IMR-90 (cell line): ENCODE results near the gene DNAJC6. TPM values are rescaled to one million over a fixed set of nuclear protein-coding genes. Genes with fewer than 3 reads are reported as not detected.

Experiments used
- ATAC-seq: fragments of 200-7000 bp; cut with Tn5 transposase; 2 replicates; pipeline ENCODE4 v1.9.1; 2020; ENCODE audit warnings: low read depth, mild to moderate bottlenecking, moderate library complexity
- BruUV-seq: library from RNA; stranded (reverse); fragments of 400-500 nt; replicated peaks from 2 replicates; lab custom pipeline; 2021; lab: Mats Ljungman, UMichigan
- CTCF ChIA-PET: fragments of 300-600 bp; formaldehyde crosslinking; extraction: SDS; loops from one replicate; lab custom pipeline; 2021; ENCODE audit warnings: antibody characterized with exemption; lab: Yijun Ruan, JAX
- POLR2A ChIA-PET: fragments of 300-600 bp; sonication (Branson Sonifier 250); formaldehyde crosslinking; loops from one replicate; lab custom pipeline; 2022; ENCODE audit warnings: antibody characterized with exemption; ENCODE audit not compliant: unreplicated experiment; lab: Charles Lee
- DNase-seq: peaks from one replicate; pipeline ENCODE4 v3.0.0; 2013
- H2AFZ ChIP-seq: replicated peaks from 2 replicates; pipeline ENCODE3; 2013; ENCODE audit warnings: low read length, mild to moderate bottlenecking; ENCODE audit not compliant: poor library complexity
- H2AK5ac ChIP-seq: 2 replicates; pipeline ENCODE4 v1.6.1; 2013; ENCODE audit warnings: low read depth, low read length, inconsistent platforms
- H2AK9ac ChIP-seq: replicated peaks from 2 replicates; pipeline ENCODE3; 2013; ENCODE audit warnings: mild to moderate bottlenecking, low read depth, low read length, moderate library complexity; ENCODE audit not compliant: poor library complexity
- H2BK120ac ChIP-seq: 2 replicates; pipeline ENCODE4 v1.6.1; 2013; ENCODE audit warnings: low read depth, low read length, inconsistent platforms
- H2BK15ac ChIP-seq: 3 replicates; pipeline ENCODE4 v1.6.1; 2013; ENCODE audit warnings: low read depth, low read length, inconsistent platforms
- H2BK20ac ChIP-seq: 2 replicates; pipeline ENCODE4 v1.6.1; 2013; ENCODE audit warnings: low read depth, mild to moderate bottlenecking, inconsistent platforms, low read length, moderate library complexity
- H2BK5ac ChIP-seq: 2 replicates; pipeline ENCODE4 v1.6.1; 2013; ENCODE audit warnings: mild to moderate bottlenecking, low read depth, low read length, inconsistent platforms; ENCODE audit not compliant: poor library complexity, severe bottlenecking
- H3K14ac ChIP-seq: replicated peaks from 2 replicates; pipeline ENCODE4 v1.6.1; 2013; ENCODE audit warnings: low read depth, low read length, inconsistent platforms
- H3K18ac ChIP-seq: 2 replicates; pipeline ENCODE4 v1.6.1; 2013; ENCODE audit warnings: low read depth, low read length, control low read depth
- H3K23ac ChIP-seq: 2 replicates; pipeline ENCODE4 v1.6.1; 2013; ENCODE audit warnings: low read depth, low read length, inconsistent platforms
- H3K27ac ChIP-seq: 2 replicates; pipeline ENCODE4 v1.5.1; 2013; ENCODE audit warnings: mild to moderate bottlenecking, control low read depth, low read length; ENCODE audit not compliant: insufficient read depth
- H3K27me3 ChIP-seq: 2 replicates; pipeline ENCODE4 v1.6.1; 2013; ENCODE audit warnings: low read length; ENCODE audit not compliant: control insufficient read depth, insufficient read depth
- H3K36me3 ChIP-seq: 2 replicates; pipeline ENCODE4 v1.6.1; 2013; ENCODE audit warnings: low read length, mixed read lengths; ENCODE audit not compliant: control insufficient read depth, insufficient read depth
- H3K4ac ChIP-seq: 2 replicates; pipeline ENCODE4 v1.6.1; 2013; ENCODE audit warnings: low read depth, low read length, inconsistent platforms
- H3K4me1 ChIP-seq: 2 replicates; pipeline ENCODE4 v1.6.1; 2013; ENCODE audit warnings: low read length, mixed read lengths; ENCODE audit not compliant: control insufficient read depth, insufficient read depth
- H3K4me2 ChIP-seq: 2 replicates; pipeline ENCODE4 v1.6.1; 2013; ENCODE audit warnings: low read depth, mild to moderate bottlenecking, control low read depth, low read length, moderate library complexity
- H3K4me3 ChIP-seq: 2 replicates; pipeline ENCODE4 v1.5.1; 2013; ENCODE audit warnings: low read depth, mild to moderate bottlenecking, control low read depth, low read length, moderate library complexity; ENCODE audit not compliant: insufficient read depth
- H3K56ac ChIP-seq: 2 replicates; pipeline ENCODE4 v1.6.1; 2013; ENCODE audit warnings: low read length, inconsistent platforms; ENCODE audit not compliant: insufficient read depth; ENCODE audit errors: extremely low read depth
- H3K79me1 ChIP-seq, 2 experiments: 2 replicates each; pipeline ENCODE4 v1.6.1; 2013; ENCODE audit warnings: low read length in 2 of 2, inconsistent platforms in 1 of 2, low read depth in 1 of 2
- H3K9ac ChIP-seq: 2 replicates; pipeline ENCODE4 v1.6.1; 2013; ENCODE audit warnings: low read depth, low read length, control low read depth
- H3K9me1 ChIP-seq: 2 replicates; pipeline ENCODE4 v1.6.1; 2013; ENCODE audit warnings: low read length, inconsistent platforms; ENCODE audit not compliant: insufficient read depth
- H3K9me3 ChIP-seq: 2 replicates; pipeline ENCODE4 v1.6.1; 2013; ENCODE audit warnings: low read length; ENCODE audit not compliant: control insufficient read depth, insufficient read depth
- H4K20me1 ChIP-seq: 2 replicates; pipeline ENCODE4 v1.6.1; 2013; ENCODE audit warnings: low read length, inconsistent platforms; ENCODE audit not compliant: insufficient read depth
- H4K5ac ChIP-seq: 2 replicates; pipeline ENCODE4 v1.6.1; 2013; ENCODE audit warnings: mild to moderate bottlenecking, low read depth, low read length, control low read depth
- H4K8ac ChIP-seq, 2 experiments: 2 replicates each; pipeline ENCODE4 v1.6.1; 2013; ENCODE audit warnings: low read depth in 2 of 2, low read length in 2 of 2, control low read depth in 1 of 2, inconsistent platforms in 1 of 2
- H4K91ac ChIP-seq: 2 replicates; pipeline ENCODE4 v1.6.1; 2013; ENCODE audit warnings: low read depth, low read length, inconsistent platforms; ENCODE audit not compliant: insufficient read depth
- CHD1 ChIP-seq: IDR thresholded peaks from 2 replicates; pipeline ENCODE4 v1.6.1; 2012; ENCODE audit warnings: low read depth, low read length, improper control_type of control experiment
- ELK1 ChIP-seq: fragments of 150-350 bp; IDR thresholded peaks from 2 replicates; pipeline ENCODE4 v1.6.1; 2016; ENCODE audit warnings: low read depth, mild to moderate bottlenecking, low read length, moderate library complexity, borderline replicate concordance
- FOS ChIP-seq: fragments of 150-350 bp; IDR thresholded peaks from 2 replicates; pipeline ENCODE4 v1.6.1; 2016; ENCODE audit warnings: low read depth, low read length
- MAFK ChIP-seq: IDR thresholded peaks from 2 replicates; pipeline ENCODE4 v1.6.1; 2012; ENCODE audit warnings: low read depth, low read length, improper control_type of control experiment
- MAZ ChIP-seq: IDR thresholded peaks from 2 replicates; pipeline ENCODE4 v1.6.1; 2012; ENCODE audit warnings: low read depth, mild to moderate bottlenecking, low read length, improper control_type of control experiment, moderate library complexity, borderline replicate concordance
- NFE2L2 ChIP-seq: fragments of 150-350 bp; IDR thresholded peaks from 2 replicates; pipeline ENCODE4 v1.6.1; 2016; ENCODE audit warnings: low read depth, mild to moderate bottlenecking, low read length
- POLR2A ChIP-seq: IDR thresholded peaks from 2 replicates; pipeline ENCODE4 v1.6.1; 2012; ENCODE audit warnings: mild to moderate bottlenecking, low read depth, low read length
- RAD21 ChIP-seq: IDR thresholded peaks from 2 replicates; pipeline ENCODE4 v1.6.1; 2012; ENCODE audit warnings: low read length, improper control_type of control experiment
- RCOR1 ChIP-seq: IDR thresholded peaks from 2 replicates; pipeline ENCODE4 v1.6.1; 2012; ENCODE audit warnings: mild to moderate bottlenecking, low read length, improper control_type of control experiment; ENCODE audit not compliant: insufficient replicate concordance
- WGBS, 2 experiments: methylation state at CpG; one replicate each; pipeline versions ENCODE4 v1.1.5 to v1.1.7; 2013; ENCODE audit warnings: missing lambda C conversion rate in 2 of 2; ENCODE audit not compliant: insufficient read length in 1 of 2; ENCODE audit errors: extremely low coverage in 2 of 2; 5-methylcytosine and 5-hydroxymethylcytosine counted together
- dilution Hi-C: fragments of 300-500 bp; cut with HindIII; formaldehyde crosslinking; loops from one replicate; pipeline ENCODE4 v1.14.3; 2018; ENCODE audit warnings: low sequenced_read_pairs; ENCODE audit not compliant: unreplicated experiment
- in situ Hi-C: fragments of 300-500 bp; cut with MboI; formaldehyde crosslinking; loops from 3 replicates; pipeline ENCODE4 v1.14.3; 2019; ENCODE audit warnings: low sequenced_read_pairs, inconsistent platforms, mixed read lengths
- intact Hi-C: fragments of 100-400 bp; cut with micrococcal nuclease; formaldehyde crosslinking; loops from 2 replicates; pipeline ENCODE4 v1.10.0; 2022
- polyA plus RNA-seq, 3 experiments: library from polyadenylated mRNA; depleted of rRNA; stranded (reverse); fragments of >200 nt; gene quantifications; 2 replicates each; pipeline ENCODE4 v1.2.3, GENCODE V29; 2012; ENCODE audit warnings: low replicate concordance in 1 of 3
- total RNA-seq: library from RNA; depleted of rRNA; stranded (reverse); fragments of >200 nt; gene quantifications from 2 replicates; pipeline ENCODE4 v1.2.3, GENCODE V29; 2012
- TF ChIP-seq, protein P1 (sequence below): conservative IDR thresholded peaks from 2 replicates; pipeline ENCODE4 v1.5.1; 2012; ENCODE audit warnings: mild to moderate bottlenecking, low read depth, low read length, improper control_type of control experiment

Gene DNAJC6
- total and polyA plus RNA-seq, 2 of the 4 experiments (the other 2 are of a cell fraction), result 0.05 to 0.18 TPM

DNA sequence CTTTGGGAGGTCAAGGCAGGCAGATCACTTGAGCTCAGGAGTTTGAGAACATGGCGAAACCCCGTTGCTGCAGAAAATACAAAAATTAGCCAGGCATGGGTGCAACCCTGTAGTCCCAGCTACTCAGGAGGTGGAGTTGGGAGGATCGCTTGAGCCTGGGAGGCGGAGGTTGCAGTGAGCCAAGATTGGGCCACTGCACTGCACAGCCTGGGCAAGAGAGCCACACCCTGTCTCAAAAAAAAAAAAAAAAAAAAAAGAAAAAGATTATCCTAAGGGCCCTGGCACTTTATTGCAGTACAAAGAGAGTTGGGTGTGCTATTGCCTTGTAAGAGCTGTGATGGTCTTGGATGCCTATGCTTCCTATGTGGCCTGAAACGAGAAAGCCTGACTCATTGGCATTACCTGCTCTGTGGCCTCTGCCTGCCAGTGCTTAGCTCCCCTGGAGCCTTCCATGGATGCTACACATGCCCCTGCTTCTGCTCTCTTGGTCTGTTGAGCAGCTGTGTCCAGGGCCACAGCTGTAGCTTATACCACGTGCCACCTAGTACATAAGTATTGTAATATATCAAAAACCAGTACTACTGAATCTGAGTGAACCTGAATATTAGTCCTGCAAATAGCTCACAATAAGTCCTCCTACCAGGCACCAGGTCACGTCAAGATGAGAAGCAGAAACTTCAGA is 45.8 kb downstream of the DNAJC6 start:
- no peaks in the 10 kb centered on the region for H4K20me1 ChIP-seq
- no peak overlapping the region for H2AFZ ChIP-seq
- no TSS peak for BruUV-seq
- H3K14ac ChIP-seq, result no peak overlapping the region
- intact Hi-C loops (no loop called here), in situ Hi-C loops (no loop called here), dilution Hi-C loops (no loop called here)
- no peak overlapping the region for H2BK15ac ChIP-seq
- no peak overlapping the region for H2BK20ac ChIP-seq
- H2BK5ac ChIP-seq, result no peak overlapping the region
- no peak overlapping the region for H2AK9ac ChIP-seq
- H3K4me1 ChIP-seq, result no peaks in the 10 kb centered on the region
- no peaks in the 10 kb centered on the region for H3K27me3 ChIP-seq
- ATAC-seq, result no peak
- H3K36me3 ChIP-seq, result no peaks in the 10 kb centered on the region
- no peak overlapping the region for H3K9ac ChIP-seq
- no peak overlapping the region for H3K23ac ChIP-seq
- no peak overlapping the region for H2AK5ac ChIP-seq
- POLR2A ChIA-PET, result no interaction called here
- H3K18ac ChIP-seq, result no peak overlapping the region
- H3K4me3 ChIP-seq, result no peak overlapping the region
- no peak for TF ChIP-seq RAD21
- TF ChIP-seq, protein P1, sequence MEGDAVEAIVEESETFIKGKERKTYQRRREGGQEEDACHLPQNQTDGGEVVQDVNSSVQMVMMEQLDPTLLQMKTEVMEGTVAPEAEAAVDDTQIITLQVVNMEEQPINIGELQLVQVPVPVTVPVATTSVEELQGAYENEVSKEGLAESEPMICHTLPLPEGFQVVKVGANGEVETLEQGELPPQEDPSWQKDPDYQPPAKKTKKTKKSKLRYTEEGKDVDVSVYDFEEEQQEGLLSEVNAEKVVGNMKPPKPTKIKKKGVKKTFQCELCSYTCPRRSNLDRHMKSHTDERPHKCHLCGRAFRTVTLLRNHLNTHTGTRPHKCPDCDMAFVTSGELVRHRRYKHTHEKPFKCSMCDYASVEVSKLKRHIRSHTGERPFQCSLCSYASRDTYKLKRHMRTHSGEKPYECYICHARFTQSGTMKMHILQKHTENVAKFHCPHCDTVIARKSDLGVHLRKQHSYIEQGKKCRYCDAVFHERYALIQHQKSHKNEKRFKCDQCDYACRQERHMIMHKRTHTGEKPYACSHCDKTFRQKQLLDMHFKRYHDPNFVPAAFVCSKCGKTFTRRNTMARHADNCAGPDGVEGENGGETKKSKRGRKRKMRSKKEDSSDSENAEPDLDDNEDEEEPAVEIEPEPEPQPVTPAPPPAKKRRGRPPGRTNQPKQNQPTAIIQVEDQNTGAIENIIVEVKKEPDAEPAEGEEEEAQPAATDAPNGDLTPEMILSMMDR, result no peak
- TF ChIP-seq MAZ, result no peak
- TF ChIP-seq MAFK, result no peak
- no peak for TF ChIP-seq FOS
- no peak for TF ChIP-seq CHD1
- TF ChIP-seq POLR2A, result no peak
- TF ChIP-seq NFE2L2, result no peak
- no peak for TF ChIP-seq ELK1
- TF ChIP-seq RCOR1, result no peak
- no peak overlapping the region for H4K8ac ChIP-seq
- no peaks in the 10 kb centered on the region for H3K9me1 ChIP-seq
- DNase-seq, result no peak
- H3K56ac ChIP-seq, result no peak overlapping the region
- WGBS, 2 experiments, result no CpG with 5 or more reads among the region's 7 CpGs
- H4K5ac ChIP-seq, result no peak overlapping the region
- CTCF ChIA-PET, result no interaction called here
- no peak overlapping the region for H2BK120ac ChIP-seq
- H4K91ac ChIP-seq, result no peak overlapping the region
- H3K27ac ChIP-seq, result no peak overlapping the region
- H3K9me3 ChIP-seq, result no peaks in the 10 kb centered on the region
- H3K4ac ChIP-seq, result no peak overlapping the region
- no peaks in the 10 kb centered on the region for H3K79me1 ChIP-seq
- no peak overlapping the region for H3K4me2 ChIP-seq
